Measurements from ENCODE around the gene NRXN3.
A peak's percentile ranks its signal among the peaks of the same experiment; 100 is the strongest.

NRXN3 gene

GRCh38 chr14:78666336-78667056 lies 496.3 kb downstream of the NRXN3 start:
- no peak for DNase-seq

- DNase-seq: no peak
Observed at GRCh38 chr14:78667141-78667540, 497.0 kb downstream of the NRXN3 start.

- no peak for DNase-seq
Observed at GRCh38 chr14:78673845-78674244, 503.7 kb downstream of the NRXN3 start.

- DNase-seq: no peak
Observed at GRCh38 chr14:78674820-78675219, 504.6 kb downstream of the NRXN3 start.

- peak; percentile 2 for DNase-seq
Observed at GRCh38 chr14:78683206-78683605, 513.0 kb downstream of the NRXN3 start.

GRCh38 chr14:78683981-78684380 lies 513.8 kb downstream of the NRXN3 start:
- DNase-seq: no peak

- DNase-seq: no peak
Observed at GRCh38 chr14:78688503-78688902, 518.3 kb downstream of the NRXN3 start.

GRCh38 chr14:78690836-78691235 lies 520.7 kb downstream of the NRXN3 start:
- DNase-seq: peak; percentile 39

- peak; percentile 45 for DNase-seq
Observed at GRCh38 chr14:78697341-78697740, 527.2 kb downstream of the NRXN3 start.

- DNase-seq: no peak
Observed at GRCh38 chr14:78698991-78699390, 528.8 kb downstream of the NRXN3 start.

GRCh38 chr14:78700236-78700635 lies 530.1 kb downstream of the NRXN3 start:
- DNase-seq: no peak

GRCh38 chr14:78701246-78701645 lies 531.1 kb downstream of the NRXN3 start:
- DNase-seq: peak; percentile 38

- DNase-seq: no peak
Observed at GRCh38 chr14:78704965-78705364, 534.8 kb downstream of the NRXN3 start.

GRCh38 chr14:78705989-78706388 lies 535.8 kb downstream of the NRXN3 start:
- DNase-seq: no peak

- no peak for DNase-seq
Observed at GRCh38 chr14:78709795-78710557, 539.8 kb downstream of the NRXN3 start.

- DNase-seq: no peak
Observed at GRCh38 chr14:78710963-78711362, 540.8 kb downstream of the NRXN3 start.

GRCh38 chr14:78713716-78714115 lies 543.5 kb downstream of the NRXN3 start:
- DNase-seq: no peak

- no peak for DNase-seq
Observed at GRCh38 chr14:78714711-78715110, 544.5 kb downstream of the NRXN3 start.

GRCh38 chr14:78721756-78722480 lies 551.7 kb downstream of the NRXN3 start:
- DNase-seq: no peak

GRCh38 chr14:78725086-78725485 lies 554.9 kb downstream of the NRXN3 start:
- no peak for DNase-seq

GRCh38 chr14:78737116-78737515 lies 566.9 kb downstream of the NRXN3 start:
- no peak for DNase-seq

GRCh38 chr14:78737601-78738000 lies 567.4 kb downstream of the NRXN3 start:
- no peak for DNase-seq

- DNase-seq: no peak
Observed at GRCh38 chr14:78746086-78746595, 576.0 kb downstream of the NRXN3 start.

GRCh38 chr14:78747813-78748212 lies 577.6 kb downstream of the NRXN3 start:
- DNase-seq: no peak

Measured in fibroblast of skin of right biceps (primary cell).